Stimulated activated CD8-positive, alpha-beta memory T cell treated with anti-CD3 and anti-CD28 coated beads, Interleukin-12 subunit alpha, Interleukin-12 subunit beta, amount 100 ng/mL, for 4 hours (primary cell): ENCODE measurements around the gene MRPL1.
"Not testable (repeated sequence)": the region's sequence is repeated elsewhere in the genome, so short reads cannot be mapped to it uniquely, and the experiment has no call there.

Experiments used
- DNase-seq: peaks from one replicate; pipeline ENCODE4 v3.0.0-alpha.2; 2020; ENCODE audit warnings: low read depth

Gene MRPL1

DNA sequence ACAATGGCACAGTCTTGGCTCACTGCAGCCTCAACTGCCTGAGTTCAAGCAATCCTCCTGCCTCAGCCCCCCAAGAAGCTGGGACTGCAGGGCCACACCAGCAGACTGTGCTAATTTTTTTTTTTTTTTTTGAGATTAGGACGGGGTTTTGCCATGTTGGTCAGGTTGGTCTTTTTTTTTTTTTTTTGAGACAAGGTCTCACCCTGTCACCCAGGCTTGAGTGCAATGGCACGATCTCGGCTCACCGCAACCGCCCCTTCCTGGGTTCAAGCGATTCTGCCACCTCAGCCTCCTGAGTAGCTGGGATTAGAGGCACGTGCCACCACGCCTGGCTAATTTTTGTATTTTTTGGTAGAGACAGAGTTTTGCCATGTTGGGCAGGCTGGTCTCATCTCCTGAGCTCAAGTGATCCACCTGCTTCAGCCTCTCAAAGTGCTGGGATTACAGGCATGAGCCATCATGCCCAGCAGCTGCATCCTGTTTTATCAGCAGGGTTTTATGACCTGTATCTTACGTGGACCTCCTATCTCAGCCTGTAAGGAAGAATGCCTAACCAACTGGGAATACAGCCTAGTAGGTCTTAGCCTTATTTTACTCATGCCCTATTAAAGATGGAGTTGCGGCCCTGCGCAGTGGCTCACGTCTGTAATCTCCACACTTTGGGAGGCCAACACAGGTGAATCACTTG lies 13.2 kb upstream of the MRPL1 start:
- no peak for DNase-seq

DNA sequence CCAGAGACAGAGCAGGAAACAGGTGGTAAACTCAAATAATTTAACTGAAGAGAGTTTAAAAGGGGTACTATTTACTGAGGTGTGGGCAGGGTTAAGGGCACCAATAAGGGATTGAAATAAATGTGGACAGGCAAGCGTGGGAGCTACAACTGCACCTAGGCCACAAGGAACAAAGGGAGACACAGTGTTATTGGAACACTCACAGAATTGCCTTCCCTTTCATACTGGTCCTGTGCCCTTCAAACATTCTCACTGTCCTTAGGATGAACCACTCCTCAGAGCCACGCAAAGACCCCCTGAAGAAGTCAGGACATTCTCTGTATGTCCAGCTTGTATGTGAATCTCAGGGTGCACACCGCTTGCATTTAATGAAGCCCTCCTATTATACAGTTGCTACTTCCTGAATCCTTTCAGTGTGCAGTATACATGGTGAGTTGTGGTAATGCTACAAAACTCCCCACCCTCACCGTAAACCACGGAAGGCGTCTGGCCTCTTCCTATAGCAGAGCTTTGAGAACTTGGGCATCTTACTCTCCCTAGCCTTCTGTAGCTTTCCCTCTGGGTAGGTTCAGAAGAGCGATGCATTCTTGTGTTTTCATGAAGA lies 9.6 kb upstream of the MRPL1 start:
- peak; percentile 30 for DNase-seq

DNA sequence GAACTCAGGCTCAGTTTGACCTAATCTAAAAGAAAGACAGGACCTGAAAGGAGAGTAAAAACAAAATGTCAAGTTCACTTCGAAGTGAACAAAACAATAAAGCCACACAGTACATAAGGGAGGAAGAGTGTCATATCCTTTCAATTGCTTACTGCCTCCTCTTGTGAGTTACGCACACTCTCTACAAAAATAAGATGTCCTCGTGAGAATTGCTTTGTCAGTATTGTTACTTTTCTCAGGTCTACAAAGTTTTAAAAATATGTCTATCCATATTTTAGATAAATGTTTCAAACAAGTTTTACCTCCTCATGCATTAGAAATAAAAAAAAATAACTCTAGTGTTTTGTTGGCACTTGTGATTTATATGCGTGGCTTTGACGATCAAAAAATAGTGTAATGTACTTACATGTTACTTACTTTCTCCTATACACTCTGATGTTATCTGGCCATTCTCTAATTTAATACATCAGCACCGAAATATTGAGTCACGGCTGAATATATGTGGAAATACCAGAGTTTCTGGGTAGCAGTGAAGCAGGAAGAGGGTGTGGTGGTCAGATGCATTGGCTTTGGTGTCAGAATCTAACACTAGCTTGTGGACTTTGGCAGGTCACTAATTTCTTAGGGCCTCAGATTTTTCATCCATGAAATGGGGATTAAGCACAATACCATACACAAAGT lies 8.1 kb upstream of the MRPL1 start:
- no peak for DNase-seq

GRCh38 chr4:77856152-77856551 lies 6.5 kb upstream of the MRPL1 start:
- DNase-seq, result no peak

DNA sequence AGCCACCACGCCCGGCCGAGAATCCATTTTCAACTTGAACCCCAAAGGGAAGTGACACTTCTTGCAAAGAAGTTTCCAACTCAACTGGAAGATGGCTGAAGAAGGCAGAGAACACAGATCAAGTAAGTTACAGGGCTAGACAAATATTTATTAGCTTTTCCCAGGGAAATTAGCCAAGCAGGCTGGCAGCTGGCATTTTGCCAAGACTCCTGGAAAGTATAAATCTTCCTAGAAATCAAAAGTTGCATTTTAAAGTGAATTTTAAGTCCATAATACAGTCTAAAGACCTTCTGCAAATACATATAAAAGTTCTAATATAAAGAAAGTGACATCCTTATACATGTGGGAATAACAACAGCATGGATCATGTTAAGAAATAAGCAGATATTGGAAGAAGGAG lies 3.4 kb upstream of the MRPL1 start:
- no peak for DNase-seq

DNA sequence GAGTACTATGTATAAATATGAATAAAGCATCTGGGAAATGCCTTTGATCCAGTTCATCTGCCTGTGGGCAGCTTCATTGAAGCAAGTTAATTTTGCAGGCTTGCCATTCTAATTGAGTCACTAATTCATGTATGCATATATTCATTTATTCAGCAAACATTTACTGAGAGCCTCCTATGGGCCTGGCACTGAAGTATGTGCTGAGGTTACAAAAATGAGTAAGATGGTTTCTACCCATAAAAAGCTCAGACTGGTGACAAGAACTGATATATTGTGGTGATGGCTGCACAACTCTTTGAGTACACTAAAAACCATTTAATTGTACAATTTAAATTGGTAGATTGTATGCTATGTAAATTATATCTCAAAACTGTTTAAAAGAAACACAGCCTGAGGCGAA lies 1.1 kb upstream of the MRPL1 start:
- DNase-seq, result no peak

GRCh38 chr4:77863341-77863740 lies 711 bp downstream of the MRPL1 start:
- DNase-seq, result not testable (repeated sequence)

GRCh38 chr4:77865259-77865658 lies 2.6 kb downstream of the MRPL1 start:
- DNase-seq, result no peak

DNA sequence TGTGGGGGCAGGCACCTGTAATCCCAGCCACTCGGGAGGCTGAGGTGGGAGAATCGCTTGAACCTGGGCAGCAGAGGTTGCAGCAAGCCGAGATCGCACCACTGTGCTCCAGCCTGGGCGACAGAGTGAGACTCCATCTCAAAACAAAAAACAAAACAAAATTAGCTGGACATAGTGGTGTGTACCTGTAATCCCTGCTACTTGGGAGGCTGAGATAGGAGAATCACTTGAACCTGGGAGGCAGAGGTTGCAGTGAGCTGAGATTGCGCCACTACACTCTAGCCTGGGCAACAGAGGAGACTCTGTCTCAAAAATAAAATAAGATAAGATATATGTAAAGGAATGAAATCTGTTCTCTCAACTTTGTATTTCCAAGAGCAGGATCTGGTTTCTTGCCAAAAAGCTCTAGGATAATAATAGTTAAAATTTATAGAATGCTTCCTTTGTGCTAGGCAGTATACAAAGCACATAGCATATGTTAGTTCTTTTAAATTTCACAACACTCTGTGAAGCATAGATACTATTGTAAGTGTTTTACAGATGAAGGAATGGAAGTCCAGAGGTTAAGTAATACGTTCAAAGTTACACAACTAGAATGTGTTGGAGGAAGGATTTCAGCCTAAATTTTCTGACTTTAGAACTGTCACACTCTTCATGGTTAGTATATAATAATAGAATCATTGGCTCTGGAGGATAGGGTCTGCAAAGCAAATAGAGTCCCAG lies 10.3 kb downstream of the MRPL1 start:
- no peak for DNase-seq

GRCh38 chr4:77877167-77877566 lies 14.5 kb downstream of the MRPL1 start:
- no peak for DNase-seq

- DNase-seq, result no peak
Observed at GRCh38 chr4:77877771-77878565, 15.3 kb downstream of the MRPL1 start.

GRCh38 chr4:77880784-77881183 lies 18.2 kb downstream of the MRPL1 start:
- no peak for DNase-seq

DNA sequence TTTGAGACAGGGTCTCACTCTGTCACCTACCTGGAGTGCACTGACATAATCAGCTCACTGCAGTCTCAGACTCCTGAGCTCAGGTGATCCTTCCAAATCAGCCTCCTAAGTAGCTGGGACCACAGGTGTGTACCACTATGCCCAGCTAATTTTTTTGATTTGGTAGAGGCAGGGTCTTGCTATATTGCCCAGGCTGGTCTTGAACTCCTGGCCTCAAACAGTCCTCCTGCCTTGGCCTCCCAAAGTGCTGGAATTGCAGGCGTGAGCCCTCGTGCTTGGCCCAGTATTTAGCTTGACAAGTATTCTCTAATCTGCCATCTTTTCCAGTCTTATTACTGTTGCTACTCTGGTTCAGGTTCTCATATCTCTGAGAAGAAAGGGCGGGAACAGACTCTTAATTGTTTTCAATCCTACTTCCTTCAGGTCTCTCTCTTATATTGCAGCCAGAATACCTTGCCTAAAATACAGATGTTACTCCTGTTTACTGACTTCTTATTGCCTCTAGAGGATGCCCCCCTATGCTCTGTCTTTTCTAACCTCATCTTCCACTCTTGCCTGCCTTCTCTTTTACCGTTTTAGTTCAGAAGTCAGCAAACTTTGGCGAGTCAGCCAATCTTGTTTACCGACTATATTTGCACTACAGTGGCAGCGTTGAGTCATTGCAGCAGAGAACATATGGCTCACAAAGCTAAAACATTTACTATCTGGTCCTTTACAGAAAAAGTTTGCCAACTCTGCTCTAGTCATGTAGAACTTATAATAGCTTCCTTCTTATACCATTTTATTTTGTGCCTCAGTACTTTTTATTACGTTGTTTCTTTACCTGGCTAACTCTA lies 19.0 kb downstream of the MRPL1 start:
- DNase-seq, result no peak

GRCh38 chr4:77893451-77893850 lies 30.8 kb downstream of the MRPL1 start:
- no peak for DNase-seq

GRCh38 chr4:77899607-77900006 lies 37.0 kb downstream of the MRPL1 start:
- no peak for DNase-seq

DNA sequence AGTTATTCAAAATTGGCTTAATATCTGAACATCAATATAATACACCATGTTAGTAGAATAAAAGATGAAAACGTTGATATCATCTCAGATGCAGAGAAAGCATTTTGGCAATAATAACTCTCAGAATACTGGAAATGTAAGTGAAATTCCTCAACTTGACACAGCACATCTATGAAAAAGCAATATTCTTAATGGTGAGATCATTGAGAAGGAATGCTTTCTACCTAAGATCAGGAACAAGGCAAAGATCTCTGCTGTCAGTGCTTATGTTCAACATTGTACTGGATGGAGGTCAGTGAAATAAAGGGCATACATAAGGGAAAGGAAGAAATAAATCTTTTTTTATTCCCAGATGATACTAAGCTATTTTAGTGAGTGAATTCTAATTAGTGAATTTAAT lies 40.6 kb downstream of the MRPL1 start:
- no peak for DNase-seq

- DNase-seq, result no peak
Observed at GRCh38 chr4:77905651-77906263, 43.1 kb downstream of the MRPL1 start.

- DNase-seq, result no peak
Observed at GRCh38 chr4:77910676-77911075, 48.0 kb downstream of the MRPL1 start.

DNA sequence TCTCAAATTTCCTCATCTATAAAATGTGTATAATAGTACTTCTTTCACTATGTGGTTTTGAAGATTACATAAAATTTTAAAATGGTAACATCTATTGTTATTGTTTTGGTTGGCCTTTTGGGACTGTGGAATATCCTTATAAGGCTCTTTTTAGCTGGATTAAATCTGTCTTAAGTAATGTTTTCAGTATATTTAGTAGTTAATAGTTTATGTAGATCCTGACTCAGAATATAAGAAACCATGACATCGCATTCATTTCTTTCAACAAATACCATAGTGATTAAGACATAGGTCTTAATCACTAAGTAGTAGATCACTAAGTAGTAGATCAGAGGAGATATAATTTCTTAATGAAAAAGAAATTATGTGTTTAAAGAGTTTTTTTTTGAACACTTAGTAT lies 48.5 kb downstream of the MRPL1 start:
- no peak for DNase-seq

DNA sequence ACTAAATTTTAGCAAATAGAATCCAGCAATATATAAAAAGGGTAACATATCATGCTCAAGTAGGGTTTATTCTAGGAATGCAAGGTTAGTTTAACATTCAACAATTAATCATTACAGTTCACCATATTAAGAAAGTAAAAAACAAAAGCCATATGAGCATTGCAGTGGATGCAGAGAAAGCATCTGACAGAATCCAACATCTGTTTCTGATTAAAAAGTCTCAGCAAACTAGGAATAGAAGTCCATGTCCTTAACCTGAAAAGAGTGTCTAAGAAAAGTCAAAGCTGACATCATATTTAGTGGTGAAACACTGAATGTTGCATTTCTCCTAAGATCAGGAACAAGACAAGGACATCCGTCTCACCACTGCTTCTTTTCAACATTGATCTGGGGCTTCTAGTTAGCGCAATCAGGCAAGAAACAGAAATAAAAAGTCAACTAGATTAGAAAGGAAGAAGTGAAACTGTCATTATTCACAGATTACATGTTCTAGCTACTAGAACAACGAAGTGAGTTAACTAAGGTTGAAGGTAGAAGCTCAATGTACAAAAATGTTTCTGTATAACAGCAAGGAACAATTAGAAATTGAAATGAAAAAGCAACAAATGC lies 49.3 kb downstream of the MRPL1 start:
- DNase-seq, result no peak
